Gastroesophageal sphincter (tissue), 4 donors: ENCODE measurements around the gene SSMEM1. TPM values are rescaled to one million over a fixed set of nuclear protein-coding genes. Genes with fewer than 3 reads are reported as not detected.
"Not testable (repeated sequence)": the region's sequence is repeated elsewhere in the genome, so short reads cannot be mapped to it uniquely, and the experiment has no call there.

Experiments used
- ATAC-seq: fragments of 150-250 bp; one replicate; pipeline ENCODE4 v1.9.1; 2016; ENCODE audit warnings: mild to moderate bottlenecking, moderate library complexity
- H3K27ac ChIP-seq, 4 donors: fragments of 200-600 bp; sonication (generic) in 3 of 4; 1 replicate in 3 of 4; 2 replicates in 1 of 4; pipeline ENCODE4 v1.5.1; 2016 to 2019
- H3K27me3 ChIP-seq: fragments of 200-600 bp; sonication (generic); one replicate; pipeline ENCODE4 v1.5.1; 2019
- H3K36me3 ChIP-seq, 2 donors: fragments of 200-600 bp; sonication (generic); one replicate each; pipeline ENCODE4 v1.5.1; 2019; ENCODE audit warnings: control low read depth in 1 of 2
- H3K4me1 ChIP-seq, 3 donors: fragments of 200-600 bp; sonication (generic); 1 replicate in 2 of 3; 2 replicates in 1 of 3; pipeline ENCODE4 v1.5.1; 2016 to 2019; ENCODE audit warnings: control low read depth in 2 of 3
- H3K4me3 ChIP-seq, 2 donors: fragments of 200-600 bp; sonication (generic); one replicate each; pipeline ENCODE4 v1.5.1; 2019; ENCODE audit warnings: mild to moderate bottlenecking in 1 of 2, moderate library complexity in 1 of 2
- H3K9me3 ChIP-seq, 3 donors: fragments of 200-600 bp; sonication (generic); one replicate each; pipeline ENCODE4 v1.5.1; 2017 to 2019; ENCODE audit warnings: control low read depth in 2 of 3
- CTCF ChIP-seq, 4 experiments: fragments of 200-600 bp in 2 of 4; fragments of 450-650 bp in 2 of 4; sonication (generic) in 1 of 4; IDR thresholded peaks; one replicate each; pipeline ENCODE4 v1.5.1; 2017 to 2019; ENCODE audit warnings: antibody characterized with exemption in 4 of 4, mild to moderate bottlenecking in 2 of 4, moderate library complexity in 2 of 4
- EP300 ChIP-seq: sonication (generic); formaldehyde crosslinking; IDR thresholded peaks from one replicate; pipeline ENCODE4 v1.6.1; 2017; ENCODE audit warnings: antibody characterized with exemption, mild to moderate bottlenecking
- POLR2A ChIP-seq, 2 donors: fragments of 450-650 bp; IDR thresholded peaks; one replicate each; pipeline ENCODE4 v1.6.1; 2017; ENCODE audit warnings: antibody characterized with exemption in 2 of 2, mild to moderate bottlenecking in 2 of 2, moderate library complexity in 1 of 2
- POLR2AphosphoS5 ChIP-seq: sonication (generic); formaldehyde crosslinking; IDR thresholded peaks from one replicate; pipeline ENCODE4 v1.6.1; 2017; ENCODE audit warnings: antibody characterized with exemption
- WGBS, 2 donors: methylation state at CpG; one replicate each; pipeline ENCODE4 v1.1.5; 2018; ENCODE audit warnings: low coverage in 1 of 2; 5-methylcytosine and 5-hydroxymethylcytosine counted together
- total RNA-seq, 4 donors: library from RNA; depleted of rRNA; stranded (reverse); fragments of >200 nt; gene quantifications; one replicate each; pipeline ENCODE4 v1.1.0, GENCODE V29; 2016

SSMEM1 gene
- total RNA-seq, 4 donors from 2014 or later: not detected

- H3K9me3 ChIP-seq: no peaks in the 10 kb centered on the region
- no peak overlapping the region for H3K4me3 ChIP-seq
- ATAC-seq: no peak
- no peak for TF ChIP-seq CTCF (IDR thresholded peaks at IDR 0.05)
- no peak for TF ChIP-seq POLR2AphosphoS5
- TF ChIP-seq EP300: no peak
- no peak for TF ChIP-seq POLR2A (IDR thresholded peaks at IDR 0.05)
- WGBS, 2 donors: 81 to 86% methylated on average over 3 to 4 of the region's 4 CpGs
- H3K27me3 ChIP-seq: no peaks in the 10 kb centered on the region
- peaks cover 0 to 94% of the 10 kb centered on the region in 2 donors for H3K36me3 ChIP-seq
- H3K27ac ChIP-seq: no peak overlapping the region
- H3K4me1 ChIP-seq: no peaks in the 10 kb centered on the region
Observed at GRCh38 chr7:130178251-130178650, 29.4 kb upstream of the SSMEM1 start.

- ATAC-seq: no peak
- WGBS, 2 donors: 100% methylated on average over 1 to 2 of the region's 2 CpGs
- no peak overlapping the region for H3K4me3 ChIP-seq
- no peak overlapping the region for H3K27ac ChIP-seq
- TF ChIP-seq EP300 (no peak), POLR2AphosphoS5 (no peak), CTCF (IDR thresholded peaks at IDR 0.05) (no peak), POLR2A (IDR thresholded peaks at IDR 0.05) (no peak)
- H3K27me3 ChIP-seq: no peaks in the 10 kb centered on the region
- no peaks in the 10 kb centered on the region for H3K9me3 ChIP-seq
- no peaks in the 10 kb centered on the region for H3K4me1 ChIP-seq
- peaks cover 0 to 96% of the 10 kb centered on the region in 2 donors for H3K36me3 ChIP-seq
Observed at GRCh38 chr7:130179631-130180030, 28.0 kb upstream of the SSMEM1 start.

- Histone ChIP-seq H3K36me3 (peaks cover 3 to 92% of the 10 kb centered on the region in 2 donors), H3K27me3 (no peaks in the 10 kb centered on the region), H3K27ac (no peak overlapping the region), H3K9me3 (no peaks in the 10 kb centered on the region), H3K4me3 (no peak overlapping the region), H3K4me1 (no peaks in the 10 kb centered on the region)
- no peak for ATAC-seq
- 80 to 89% methylated on average over 2 to 3 of the region's 9 CpGs for WGBS, 2 donors
- no peak for TF ChIP-seq POLR2AphosphoS5
- TF ChIP-seq CTCF (IDR thresholded peaks at IDR 0.05): no peak
- no peak for TF ChIP-seq EP300
- no peak for TF ChIP-seq POLR2A (IDR thresholded peaks at IDR 0.05)
Observed at GRCh38 chr7:130180571-130181262, 26.9 kb upstream of the SSMEM1 start.

GRCh38 chr7:130181263-130181605, 26.4 kb upstream of the SSMEM1 start:
- no peak for TF ChIP-seq POLR2A (IDR thresholded peaks at IDR 0.05)
- TF ChIP-seq EP300: no peak
- no peak for TF ChIP-seq CTCF (IDR thresholded peaks at IDR 0.05)
- TF ChIP-seq POLR2AphosphoS5: no peak
- H3K27me3 ChIP-seq: no peaks in the 10 kb centered on the region
- H3K4me1 ChIP-seq: no peaks in the 10 kb centered on the region
- peaks cover 3 to 91% of the 10 kb centered on the region in 2 donors for H3K36me3 ChIP-seq
- no peak overlapping the region for H3K27ac ChIP-seq
- no peaks in the 10 kb centered on the region for H3K9me3 ChIP-seq
- no peak overlapping the region for H3K4me3 ChIP-seq
- ATAC-seq: no peak
- 96 to 98% methylated on average over 2 of the region's 2 CpGs for WGBS, 2 donors

GRCh38 chr7:130182990-130183389, 24.7 kb upstream of the SSMEM1 start:
- Histone ChIP-seq H3K27ac (no peak overlapping the region), H3K4me3 (no peak overlapping the region), H3K27me3 (no peaks in the 10 kb centered on the region), H3K9me3 (no peaks in the 10 kb centered on the region), H3K4me1 (no peaks in the 10 kb centered on the region), H3K36me3 (peaks cover 3 to 74% of the 10 kb centered on the region in 2 donors)
- ATAC-seq: no peak
- 67 to 85% methylated on average over 2 of the region's 2 CpGs for WGBS, 2 donors
- no peak for TF ChIP-seq POLR2AphosphoS5
- no peak for TF ChIP-seq CTCF (IDR thresholded peaks at IDR 0.05)
- TF ChIP-seq EP300: no peak
- no peak for TF ChIP-seq POLR2A (IDR thresholded peaks at IDR 0.05)

- not testable (repeated sequence) for ATAC-seq, H3K27me3 ChIP-seq, H3K27ac ChIP-seq, H3K9me3 ChIP-seq, H3K4me1 ChIP-seq, H3K4me3 ChIP-seq
- H3K36me3 ChIP-seq: peaks cover 3 to 69% of the 10 kb centered on the region in 2 donors
- 73 to 85% methylated on average over 4 to 5 of the region's 5 CpGs for WGBS, 2 donors
Observed at GRCh38 chr7:130184349-130184748, 23.3 kb upstream of the SSMEM1 start.
